GM19328 (cell line): Measurements from ENCODE around the gene GRAMD2A.
"Not testable (repeated sequence)": the region's sequence is repeated elsewhere in the genome, so short reads cannot be mapped to it uniquely, and the experiment has no call there.

Experiments used
- ATAC-seq: cut with Tn5 transposase; IDR thresholded peaks from one replicate; pipeline ENCODE4 v1.9.1; 2021; ENCODE audit warnings: mild to moderate bottlenecking, moderate library complexity; ENCODE audit not compliant: unreplicated experiment

Gene GRAMD2A

DNA sequence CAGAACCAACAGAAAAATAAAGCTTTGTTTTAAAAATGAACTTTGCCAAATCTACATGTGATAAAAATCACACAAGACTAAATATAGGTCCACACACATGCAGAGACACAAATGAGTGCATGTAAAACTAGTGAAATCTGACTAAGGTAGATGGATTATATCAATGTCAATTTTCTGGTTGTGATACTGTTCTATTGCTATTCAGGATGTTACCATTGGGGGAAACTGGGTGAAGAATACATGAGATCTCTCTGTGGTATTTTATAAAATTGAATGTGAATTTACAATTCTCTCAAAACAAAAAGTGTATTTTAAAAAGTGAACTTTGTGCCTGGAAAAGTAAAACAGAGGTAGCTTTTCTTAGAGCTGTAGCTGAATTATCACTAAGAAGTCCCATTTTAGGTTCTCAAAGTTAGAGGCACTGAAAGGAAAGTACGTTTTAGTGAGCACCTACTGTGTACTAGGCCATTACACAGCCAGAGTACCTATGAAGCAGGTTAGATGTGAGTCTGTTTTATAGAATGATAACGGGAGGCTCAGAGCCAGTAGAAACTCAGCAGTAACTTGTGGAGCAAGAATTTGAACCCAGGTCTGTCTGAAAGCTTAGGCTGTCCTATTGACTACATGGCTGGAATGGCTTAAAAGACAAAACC lies 8.2 kb downstream of the GRAMD2A start:
- ATAC-seq = no peak

GRCh38 chr15:72184165-72184811 lies 13.3 kb downstream of the GRAMD2A start:
- ATAC-seq = no peak

GRCh38 chr15:72183781-72184164 lies 13.8 kb downstream of the GRAMD2A start:
- ATAC-seq = no peak

GRCh38 chr15:72182673-72183072 lies 14.9 kb downstream of the GRAMD2A start:
- ATAC-seq = no peak

DNA sequence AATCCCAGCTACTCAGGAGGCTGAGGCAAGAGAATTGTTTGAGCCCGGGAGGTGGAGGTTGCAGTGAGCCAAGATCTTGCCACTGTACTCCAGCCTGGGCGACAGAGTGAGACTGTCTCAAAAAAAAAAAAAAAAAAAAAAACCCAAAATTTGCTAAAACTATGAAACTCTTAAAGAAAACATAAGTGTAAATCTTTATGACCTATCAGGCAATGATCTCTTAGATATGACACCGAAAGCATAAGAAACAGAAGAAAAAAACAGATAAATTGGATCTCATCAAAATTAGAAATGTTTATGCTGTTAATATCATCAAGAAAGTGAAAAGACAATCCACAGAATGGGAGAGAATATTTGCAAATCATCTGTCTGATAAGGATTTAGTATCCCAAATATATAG lies 15.3 kb downstream of the GRAMD2A start:
- ATAC-seq = no peak

DNA sequence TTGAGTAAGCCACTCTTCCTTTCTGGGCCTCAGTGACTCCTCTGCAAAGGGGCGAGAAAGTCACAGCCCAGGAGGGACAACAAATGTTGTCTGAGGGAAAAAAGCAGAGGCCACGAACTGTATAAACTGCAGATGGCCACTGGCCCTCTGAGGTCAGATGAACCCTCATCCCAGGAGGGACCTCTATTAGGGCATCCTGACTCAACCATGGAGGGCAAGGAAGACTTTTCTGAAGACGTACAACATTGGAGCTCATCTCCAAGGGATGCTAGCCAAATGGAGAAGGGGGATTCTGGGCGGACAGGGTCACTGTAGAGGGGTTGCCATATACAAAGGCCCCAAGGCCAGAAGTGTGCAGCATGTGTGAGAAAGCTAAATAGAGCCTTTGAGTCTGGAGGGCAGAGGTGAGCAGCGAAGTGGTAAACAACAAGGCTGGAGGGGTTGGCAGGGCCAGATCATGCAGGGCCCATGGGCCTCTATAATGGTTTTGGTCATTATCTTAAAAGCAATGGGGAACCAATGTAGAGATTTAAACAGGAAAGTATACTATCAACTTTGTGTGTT lies 16.7 kb downstream of the GRAMD2A start:
- no peak for ATAC-seq

DNA sequence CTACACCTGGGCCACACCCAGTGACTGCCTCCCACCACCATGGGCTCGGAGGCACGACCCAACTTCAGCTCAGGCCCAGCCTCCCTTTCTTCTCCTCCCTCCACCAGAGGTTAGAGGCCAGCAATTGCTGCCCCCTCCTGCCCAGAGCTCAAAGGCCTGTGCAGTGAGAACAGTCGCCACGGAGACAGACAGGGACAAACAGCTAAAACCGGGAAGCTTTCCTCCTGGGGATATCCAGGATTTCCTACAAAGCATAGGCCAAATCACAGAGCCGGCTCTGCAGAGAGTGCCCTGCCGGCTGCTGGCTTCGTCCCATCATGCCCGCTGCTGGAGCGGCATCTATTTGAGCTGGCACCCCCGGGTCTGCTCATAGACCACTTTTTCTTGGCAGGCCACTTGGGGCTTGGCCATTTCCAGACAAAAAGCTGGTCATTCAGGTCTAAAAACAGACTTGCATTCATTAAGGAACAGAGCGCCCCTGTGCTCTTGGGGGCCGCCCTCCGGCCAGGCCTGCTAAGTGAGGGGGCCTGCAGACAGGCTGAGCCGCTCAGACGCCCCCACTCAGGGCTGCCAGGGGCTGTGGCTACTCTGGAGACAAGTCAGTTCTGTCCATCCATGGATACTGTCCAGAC lies 17.5 kb downstream of the GRAMD2A start:
- ATAC-seq = no peak

DNA sequence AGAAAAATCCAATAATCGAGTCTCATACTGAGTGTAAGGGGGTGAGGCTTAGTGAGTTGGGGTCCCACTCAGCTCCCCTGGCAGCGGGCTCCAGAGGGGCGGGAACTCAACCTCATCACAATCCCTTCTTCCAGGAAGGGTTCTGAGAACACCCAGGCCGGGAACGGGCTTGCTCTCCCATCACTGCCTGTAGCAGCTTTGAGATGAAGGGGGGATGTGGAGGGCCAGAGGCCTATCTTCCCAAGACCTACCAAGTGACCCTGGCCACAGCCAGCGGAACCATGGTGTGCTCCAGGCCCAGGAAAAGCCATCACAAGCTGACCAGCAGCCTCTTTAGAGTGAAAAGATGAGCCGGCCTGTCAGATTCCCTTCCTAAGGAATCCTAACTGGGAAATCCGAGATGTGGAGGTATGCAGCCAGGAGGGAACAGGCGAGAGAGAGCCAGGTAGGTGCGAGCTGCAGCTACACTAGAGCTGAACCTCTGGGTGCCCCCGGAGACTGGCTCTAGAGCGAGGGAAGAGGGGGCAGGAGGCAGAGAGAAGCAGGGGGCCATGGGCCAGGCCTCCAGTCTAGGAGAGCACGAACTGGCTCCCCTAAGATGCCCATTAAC lies 18.5 kb downstream of the GRAMD2A start:
- ATAC-seq = no peak

- no peak for ATAC-seq
Observed at GRCh38 chr15:72176743-72177142, 20.8 kb downstream of the GRAMD2A start.

DNA sequence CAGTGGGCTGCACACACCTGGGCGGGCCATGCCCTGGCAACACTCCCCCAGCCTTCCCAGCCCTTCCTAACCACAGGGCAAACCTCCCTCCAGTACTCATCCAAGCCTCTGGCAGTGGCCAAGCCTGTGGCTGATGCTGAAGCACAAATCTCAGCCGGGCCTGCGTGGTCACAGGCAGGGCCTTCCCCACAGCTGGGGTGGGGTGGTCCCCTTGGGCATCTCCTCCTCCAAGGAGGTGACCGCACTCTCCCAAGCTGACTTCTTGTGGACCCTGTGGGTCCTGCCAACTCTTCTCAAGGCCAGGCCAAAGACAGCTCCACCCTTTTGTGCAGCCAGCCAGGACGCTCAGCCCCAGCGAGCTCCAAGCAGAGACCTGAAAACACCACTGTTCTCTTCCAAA lies 21.4 kb downstream of the GRAMD2A start:
- no peak for ATAC-seq

- ATAC-seq = no peak
Observed at GRCh38 chr15:72175186-72176044, 22.2 kb downstream of the GRAMD2A start.

- no peak for ATAC-seq
Observed at GRCh38 chr15:72174551-72175165, 22.9 kb downstream of the GRAMD2A start.

- ATAC-seq = no peak
Observed at GRCh38 chr15:72173864-72174550, 23.6 kb downstream of the GRAMD2A start.

GRCh38 chr15:72173401-72173800 lies 24.2 kb downstream of the GRAMD2A start:
- no peak for ATAC-seq

GRCh38 chr15:72172796-72173195 lies 24.8 kb downstream of the GRAMD2A start:
- ATAC-seq = no peak

GRCh38 chr15:72171978-72172377 lies 25.6 kb downstream of the GRAMD2A start:
- ATAC-seq = not testable (repeated sequence)

DNA sequence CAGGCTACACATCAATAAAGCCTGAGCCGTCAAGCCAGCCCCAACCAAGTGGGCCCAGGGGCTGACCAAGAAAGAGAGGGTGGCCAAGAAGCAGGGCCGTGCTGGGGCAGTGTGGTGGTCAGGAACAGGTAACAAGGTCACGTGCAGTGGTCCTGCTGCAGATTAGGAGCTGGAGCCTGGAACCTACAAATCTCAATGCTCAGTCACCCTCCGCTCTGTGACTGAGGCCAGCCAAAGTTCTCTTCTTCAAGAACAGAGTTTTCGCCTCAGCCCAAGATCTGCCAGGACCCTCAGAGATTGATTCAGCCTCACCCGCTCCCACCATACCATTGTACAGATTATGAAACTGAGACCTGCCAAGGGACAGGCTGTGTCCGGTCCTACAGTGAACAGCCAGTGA lies 26.9 kb downstream of the GRAMD2A start:
- no peak for ATAC-seq

DNA sequence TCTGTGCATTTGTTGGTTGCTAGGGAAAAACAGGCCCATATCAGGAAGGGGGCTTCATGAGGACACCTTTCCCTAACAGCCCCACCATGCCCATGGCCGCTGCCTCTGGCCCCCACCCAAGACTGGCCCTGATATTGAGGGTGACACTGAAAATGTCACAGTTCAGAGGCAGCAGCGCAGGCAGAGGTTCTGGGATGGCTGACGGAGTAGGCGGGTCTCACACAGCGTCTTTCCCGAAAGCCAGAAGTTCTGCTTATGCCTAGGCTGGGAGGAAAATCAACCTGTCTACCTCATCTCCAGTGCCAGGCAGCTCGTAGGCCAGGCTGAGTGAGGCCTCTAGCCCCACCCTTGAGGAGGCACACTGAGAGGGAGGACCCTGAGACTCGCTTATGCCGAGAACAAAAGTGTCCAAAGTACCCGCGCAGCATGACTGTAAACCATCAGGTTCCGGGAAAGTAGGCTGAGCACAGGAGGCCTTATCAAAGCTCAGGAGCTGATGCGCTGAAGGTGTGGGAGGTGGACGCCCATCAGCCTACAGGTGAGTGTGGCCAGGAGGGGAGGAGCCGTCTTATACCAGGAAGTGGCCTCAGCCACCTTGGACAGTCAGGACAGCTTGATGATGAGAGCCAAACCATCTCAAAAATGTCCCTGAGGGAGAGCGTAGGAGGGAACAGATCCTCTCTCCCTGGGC lies 27.5 kb downstream of the GRAMD2A start:
- no peak for ATAC-seq
